Lower leg skin (tissue), 4 donors: ENCODE results near the gene SORL1. TPM values are rescaled to one million over a fixed set of nuclear protein-coding genes. Genes with fewer than 3 reads are reported as not detected.

Source experiments
- DNase-seq, 2 donors: peaks; one replicate each; pipeline ENCODE4 v3.0.0-alpha.2; 2019; ENCODE audit warnings: low spot score in 2 of 2
- H3K4me3 ChIP-seq: fragments of 200-600 bp; sonication (generic); 2 replicates; pipeline ENCODE4 v1.5.1; 2017; ENCODE audit warnings: mild to moderate bottlenecking, low read depth; ENCODE audit not compliant: poor library complexity, severe bottlenecking
- POLR2A ChIP-seq, 2 donors: fragments of 450-650 bp; IDR thresholded peaks; one replicate each; pipeline ENCODE4 v1.6.1; 2016 to 2017; ENCODE audit warnings: antibody characterized with exemption in 2 of 2, mild to moderate bottlenecking in 1 of 2, moderate library complexity in 1 of 2
- WGBS, 2 donors: methylation state at CpG; one replicate each; pipeline ENCODE4 v1.1.5; 2018; 5-methylcytosine and 5-hydroxymethylcytosine counted together
- intact Hi-C: fragments of 100-400 bp; cut with DNase I; formaldehyde crosslinking; loops from one replicate; pipeline ENCODE4 v1.15.0; 2023; ENCODE audit warnings: low total_unique reads
- total RNA-seq, 4 donors: library from RNA; depleted of rRNA; stranded (reverse); fragments of >200 nt; gene quantifications; one replicate each; pipeline ENCODE4 v1.1.0, GENCODE V29; 2016
- TF ChIP-seq, protein P1 (sequence below), 3 donors: fragments of 450-650 bp; IDR thresholded peaks; one replicate each; pipeline ENCODE4 v1.5.1; 2016; ENCODE audit warnings: antibody characterized with exemption in 3 of 3, mild to moderate bottlenecking in 3 of 3, moderate library complexity in 2 of 3

SORL1 gene
- total RNA-seq, 4 donors from 2014 or later = 12.5 to 21.8 (median 14.7) TPM

DNA sequence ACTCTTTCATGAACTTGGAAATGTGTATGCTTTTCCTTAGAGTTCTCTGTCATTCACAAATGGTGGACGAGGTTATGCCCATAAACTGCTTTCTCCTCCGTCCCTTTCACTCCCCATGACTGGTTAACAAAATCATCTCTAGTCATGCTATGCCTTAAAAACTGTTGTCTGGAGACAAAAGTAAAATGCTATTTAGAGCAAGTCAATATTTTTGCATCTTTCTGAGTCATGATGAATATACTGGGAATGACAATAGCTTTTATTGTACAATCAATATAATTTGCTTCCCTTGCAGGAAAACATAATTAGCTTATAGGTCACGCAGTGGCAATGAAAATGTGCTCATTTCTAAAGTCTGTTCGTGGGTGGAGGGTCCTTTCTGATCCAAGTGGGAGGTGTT is 217.3 kb downstream of the SORL1 start:
- WGBS, 2 donors = 67 to 70% methylated on average over 4 of the region's 4 CpGs
- DNase-seq = no peak
- H3K4me3 ChIP-seq = no peak overlapping the region
- intact Hi-C loops = no loop called here
- TF ChIP-seq, protein P1, sequence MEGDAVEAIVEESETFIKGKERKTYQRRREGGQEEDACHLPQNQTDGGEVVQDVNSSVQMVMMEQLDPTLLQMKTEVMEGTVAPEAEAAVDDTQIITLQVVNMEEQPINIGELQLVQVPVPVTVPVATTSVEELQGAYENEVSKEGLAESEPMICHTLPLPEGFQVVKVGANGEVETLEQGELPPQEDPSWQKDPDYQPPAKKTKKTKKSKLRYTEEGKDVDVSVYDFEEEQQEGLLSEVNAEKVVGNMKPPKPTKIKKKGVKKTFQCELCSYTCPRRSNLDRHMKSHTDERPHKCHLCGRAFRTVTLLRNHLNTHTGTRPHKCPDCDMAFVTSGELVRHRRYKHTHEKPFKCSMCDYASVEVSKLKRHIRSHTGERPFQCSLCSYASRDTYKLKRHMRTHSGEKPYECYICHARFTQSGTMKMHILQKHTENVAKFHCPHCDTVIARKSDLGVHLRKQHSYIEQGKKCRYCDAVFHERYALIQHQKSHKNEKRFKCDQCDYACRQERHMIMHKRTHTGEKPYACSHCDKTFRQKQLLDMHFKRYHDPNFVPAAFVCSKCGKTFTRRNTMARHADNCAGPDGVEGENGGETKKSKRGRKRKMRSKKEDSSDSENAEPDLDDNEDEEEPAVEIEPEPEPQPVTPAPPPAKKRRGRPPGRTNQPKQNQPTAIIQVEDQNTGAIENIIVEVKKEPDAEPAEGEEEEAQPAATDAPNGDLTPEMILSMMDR (IDR thresholded peaks at IDR 0.05) = no peak
- TF ChIP-seq POLR2A (IDR thresholded peaks at IDR 0.05) = no peak

DNA sequence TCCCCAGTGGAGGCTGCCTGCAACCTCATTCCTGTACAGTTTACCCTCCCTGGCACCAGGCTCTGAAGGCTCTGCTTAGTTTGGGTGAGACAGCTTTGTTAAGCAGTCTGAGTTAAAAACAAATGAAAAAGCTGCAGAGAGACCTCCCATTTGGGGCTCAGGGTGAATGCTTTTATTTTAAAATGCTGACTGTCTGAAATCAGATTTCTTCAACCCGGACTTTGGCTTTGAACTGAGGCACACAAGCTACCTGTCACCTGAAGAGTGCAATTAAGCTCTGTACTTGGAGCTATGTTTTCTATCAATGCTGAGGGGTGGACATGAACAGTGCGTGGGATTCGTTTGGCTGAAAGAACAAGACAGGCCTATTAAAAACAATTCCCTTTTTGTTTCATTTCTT is 218.2 kb downstream of the SORL1 start:
- TF ChIP-seq, protein P1 (IDR thresholded peaks at IDR 0.05) = no peak
- no peak for TF ChIP-seq POLR2A (IDR thresholded peaks at IDR 0.05)
- 50 to 70% methylated on average over 3 of the region's 3 CpGs for WGBS, 2 donors
- no peak overlapping the region for H3K4me3 ChIP-seq
- intact Hi-C loops = no loop called here
- DNase-seq = no peak

DNA sequence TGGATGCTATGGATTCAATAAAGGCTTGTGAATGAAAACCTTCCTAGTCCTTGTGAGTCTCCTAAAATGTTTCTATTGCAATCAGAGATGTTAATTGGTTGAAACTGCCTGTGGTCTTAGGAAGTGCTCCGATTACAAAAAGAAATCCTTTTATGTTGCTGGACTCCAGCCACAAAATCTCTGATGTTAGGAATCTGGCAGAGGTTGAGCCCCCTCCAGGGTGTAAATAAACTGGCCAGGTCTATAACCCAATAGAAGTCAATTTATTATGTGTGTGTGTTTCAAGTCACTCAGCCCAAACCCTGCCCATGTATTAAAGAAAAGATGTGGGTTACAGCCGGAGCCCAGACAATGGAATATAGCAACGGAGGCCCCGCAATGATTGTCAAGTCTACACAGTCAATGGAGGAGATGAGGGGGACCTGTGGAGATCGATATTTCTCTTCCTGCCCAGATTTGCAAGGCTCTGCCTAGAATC is 218.7 kb downstream of the SORL1 start:
- DNase-seq = no peak
- intact Hi-C loops = no loop called here

DNA sequence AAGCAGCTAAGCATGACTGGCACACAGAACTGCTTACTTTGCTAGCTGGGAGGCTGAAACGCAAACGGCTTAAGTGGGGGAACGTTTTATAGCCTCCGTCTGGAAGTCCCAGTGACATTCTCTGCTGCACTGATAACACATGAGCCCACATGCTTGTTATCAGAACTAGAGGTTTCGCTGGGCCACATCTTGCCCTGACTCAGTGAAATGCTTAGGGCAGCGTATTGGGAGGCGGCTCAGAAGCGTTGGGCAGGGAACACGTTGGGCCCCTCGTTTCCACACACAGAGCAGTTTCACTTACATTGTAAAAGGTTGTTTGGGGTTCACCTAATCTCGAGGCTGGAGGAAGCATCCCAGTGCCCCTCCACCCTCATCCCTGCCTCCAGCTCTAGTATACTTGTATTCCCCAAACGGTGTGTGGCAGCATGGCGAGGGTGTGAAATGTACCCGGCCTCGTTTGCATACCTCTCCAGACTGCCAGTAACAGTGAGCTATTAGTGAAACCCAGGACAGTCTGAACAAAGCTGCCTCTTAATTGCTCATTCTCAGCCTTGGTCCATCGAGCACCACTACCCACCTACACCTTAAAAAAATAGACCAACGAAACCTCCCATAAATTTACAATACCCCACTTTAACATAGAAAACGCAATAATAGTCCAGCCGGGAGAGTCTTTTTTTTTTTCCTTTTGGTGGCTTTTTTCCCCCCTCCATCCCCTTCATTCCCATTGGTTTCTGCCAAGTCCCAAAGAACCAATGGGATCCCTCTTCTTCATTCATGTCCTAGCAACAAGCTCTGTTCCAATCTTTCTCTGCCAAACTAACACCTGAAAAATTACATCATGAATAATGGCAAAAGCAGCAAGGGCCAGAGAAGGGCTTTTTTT is 219.4 kb downstream of the SORL1 start:
- DNase-seq = no peak
- 63 to 64% methylated on average over 19 of the region's 19 CpGs for WGBS, 2 donors
- TF ChIP-seq, protein P1 (IDR thresholded peaks at IDR 0.05) = no peak
- TF ChIP-seq POLR2A (IDR thresholded peaks at IDR 0.05) = no peak

More for the DNA sequence above, 218.7 kb downstream of the SORL1 start:
- H3K4me3 ChIP-seq = no peak overlapping the region
- TF ChIP-seq, protein P1 (IDR thresholded peaks at IDR 0.05) = no peak
- WGBS, 2 donors = 54 to 56% methylated on average over 5 of the region's 5 CpGs

DNA sequence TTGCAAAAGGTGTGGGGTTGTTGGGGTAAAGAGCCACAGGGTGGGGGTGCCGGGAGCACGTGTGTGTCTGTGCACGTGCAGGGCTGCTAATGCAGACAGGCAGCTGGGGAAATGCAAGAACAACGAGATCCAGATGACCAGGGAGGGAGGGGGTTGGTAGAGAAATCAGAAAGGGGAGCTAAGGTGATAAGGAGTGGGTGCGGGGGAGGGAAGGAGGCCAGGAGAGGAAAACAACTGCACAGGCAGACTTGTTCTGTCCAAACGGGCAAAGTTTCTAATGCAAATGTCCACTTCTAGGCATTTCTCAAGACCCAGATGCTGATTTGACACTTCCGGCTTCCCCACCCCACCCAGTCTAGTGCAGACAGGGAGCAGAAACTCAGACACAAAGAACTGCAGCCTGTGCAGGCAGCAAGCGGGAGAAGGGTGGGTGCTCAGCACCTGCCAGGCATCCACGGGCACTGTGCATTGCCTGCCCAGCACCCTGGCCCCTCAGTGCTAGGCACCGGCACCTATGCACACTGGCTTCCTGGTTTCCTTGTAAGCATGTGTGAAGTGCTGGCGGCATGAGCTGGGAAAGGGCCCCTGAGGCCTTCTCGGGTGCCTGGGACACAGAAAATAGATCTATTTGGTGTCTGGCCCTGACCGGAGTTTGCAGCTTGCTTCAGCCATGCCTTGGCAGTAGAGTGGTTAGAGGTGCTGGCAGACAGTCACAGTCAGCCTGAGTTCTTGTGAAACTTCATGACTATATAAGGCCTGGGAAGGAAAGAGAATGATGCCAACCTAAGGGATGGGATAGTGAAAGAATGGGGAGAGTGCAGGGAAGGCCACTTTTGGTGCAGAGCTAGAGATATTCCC is 220.7 kb downstream of the SORL1 start:
- 50 to 60% methylated on average over 13 of the region's 13 CpGs for WGBS, 2 donors
- TF ChIP-seq, protein P1 (IDR thresholded peaks at IDR 0.05) = no peak
- no peak for DNase-seq
- intact Hi-C loops = no loop called here
- H3K4me3 ChIP-seq = no peak overlapping the region

More for the DNA sequence above, 219.4 kb downstream of the SORL1 start:
- intact Hi-C loops = no loop called here
- H3K4me3 ChIP-seq = no peak overlapping the region
